ENCODE measurements around the gene IGSF8. TPM values are rescaled to one million over a fixed set of nuclear protein-coding genes. Genes with fewer than 3 reads are reported as not detected.

Gene IGSF8
- total RNA-seq, 2 donors from 2014 or later, result 53.6 to 60.2 TPM

DNA sequence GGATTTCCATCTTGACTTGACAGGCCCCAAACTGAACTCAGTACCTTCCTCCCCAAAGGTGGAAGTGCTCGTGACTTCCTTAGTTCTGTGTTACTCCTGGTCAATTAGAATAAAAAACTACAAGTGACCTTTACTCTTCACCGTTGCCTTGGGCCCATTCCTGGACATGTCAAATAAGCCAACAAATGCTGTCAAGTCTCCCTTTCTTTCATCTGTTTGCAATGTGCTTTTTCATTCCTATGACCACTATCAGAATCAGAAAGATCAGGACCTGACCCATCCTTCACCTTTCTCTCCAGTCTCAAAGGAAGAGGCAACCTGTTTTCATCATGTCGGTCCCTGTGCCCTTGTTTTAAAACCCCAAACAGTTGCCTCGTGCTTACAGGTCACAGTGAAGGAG, 23.6 kb downstream of the IGSF8 start:
- no peaks in the 10 kb centered on the region for H3K36me3 ChIP-seq
- DNase-seq, result no peak
- H3K27ac ChIP-seq, result no peak overlapping the region
- H3K9me3 ChIP-seq, result no peaks in the 10 kb centered on the region
- H3K4me1 ChIP-seq, result no peaks in the 10 kb centered on the region
- peaks cover 1% of the 10 kb centered on the region for H3K27me3 ChIP-seq
- H3K4me3 ChIP-seq, result no peak overlapping the region
- TF ChIP-seq, protein P1, sequence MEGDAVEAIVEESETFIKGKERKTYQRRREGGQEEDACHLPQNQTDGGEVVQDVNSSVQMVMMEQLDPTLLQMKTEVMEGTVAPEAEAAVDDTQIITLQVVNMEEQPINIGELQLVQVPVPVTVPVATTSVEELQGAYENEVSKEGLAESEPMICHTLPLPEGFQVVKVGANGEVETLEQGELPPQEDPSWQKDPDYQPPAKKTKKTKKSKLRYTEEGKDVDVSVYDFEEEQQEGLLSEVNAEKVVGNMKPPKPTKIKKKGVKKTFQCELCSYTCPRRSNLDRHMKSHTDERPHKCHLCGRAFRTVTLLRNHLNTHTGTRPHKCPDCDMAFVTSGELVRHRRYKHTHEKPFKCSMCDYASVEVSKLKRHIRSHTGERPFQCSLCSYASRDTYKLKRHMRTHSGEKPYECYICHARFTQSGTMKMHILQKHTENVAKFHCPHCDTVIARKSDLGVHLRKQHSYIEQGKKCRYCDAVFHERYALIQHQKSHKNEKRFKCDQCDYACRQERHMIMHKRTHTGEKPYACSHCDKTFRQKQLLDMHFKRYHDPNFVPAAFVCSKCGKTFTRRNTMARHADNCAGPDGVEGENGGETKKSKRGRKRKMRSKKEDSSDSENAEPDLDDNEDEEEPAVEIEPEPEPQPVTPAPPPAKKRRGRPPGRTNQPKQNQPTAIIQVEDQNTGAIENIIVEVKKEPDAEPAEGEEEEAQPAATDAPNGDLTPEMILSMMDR (IDR thresholded peaks at IDR 0.05), result no peak
- intact Hi-C loops (cut with DNase I), result no loop called here
- H3K9ac ChIP-seq (ENCODE audit: low read depth in 2 of 2, low read length in 2 of 2), result no peak overlapping the region

DNA sequence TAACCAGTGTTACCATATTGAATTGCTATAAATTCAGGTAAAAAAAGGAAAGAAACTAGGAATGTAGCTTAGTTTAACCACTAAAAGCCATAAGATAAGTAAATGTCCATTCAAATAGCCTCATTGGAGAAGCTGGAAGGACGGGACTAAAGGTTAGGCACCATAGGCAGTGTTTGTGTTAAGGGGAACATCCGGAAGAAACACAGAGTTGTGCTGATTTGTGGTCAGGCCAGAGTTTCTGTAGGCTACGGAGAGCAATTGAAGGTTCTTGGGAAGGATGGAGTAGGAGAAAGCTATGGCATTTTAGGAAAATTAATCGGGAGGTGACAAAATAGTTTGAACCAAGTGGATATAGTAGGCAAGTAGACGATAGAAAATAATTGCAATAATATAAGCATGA, 27.1 kb downstream of the IGSF8 start:
- no peak for DNase-seq
- no peak overlapping the region for H3K27ac ChIP-seq
- intact Hi-C loops (cut with DNase I), result no loop called here
- H3K9ac ChIP-seq (ENCODE audit: low read depth in 2 of 2, low read length in 2 of 2), result no peak overlapping the region
- H3K27me3 ChIP-seq, result peaks cover 5% of the 10 kb centered on the region
- TF ChIP-seq, protein P1 (IDR thresholded peaks at IDR 0.05), result no peak
- H3K9me3 ChIP-seq, result no peaks in the 10 kb centered on the region
- no peaks in the 10 kb centered on the region for H3K36me3 ChIP-seq
- H3K4me1 ChIP-seq, result no peaks in the 10 kb centered on the region
- H3K4me3 ChIP-seq, result no peak overlapping the region

GRCh38 chr1:160070243-160071163, 27.9 kb downstream of the IGSF8 start:
- peak; percentile 69 for DNase-seq
- no peaks in the 10 kb centered on the region for H3K9me3 ChIP-seq
- no peak overlapping the region for H3K27ac ChIP-seq
- H3K36me3 ChIP-seq, result no peaks in the 10 kb centered on the region
- TF ChIP-seq, protein P1 (IDR thresholded peaks at IDR 0.05), result no peak
- H3K4me1 ChIP-seq, result no peaks in the 10 kb centered on the region
- intact Hi-C loops (cut with DNase I), result no loop called here
- peak overlapping the region; percentile 44 for H3K4me3 ChIP-seq
- peaks cover 5% of the 10 kb centered on the region for H3K27me3 ChIP-seq
- peak overlapping the region; percentile 39 to 43 for H3K9ac ChIP-seq (ENCODE audit: low read depth in 2 of 2, low read length in 2 of 2)

GRCh38 chr1:160069460-160070231, 28.8 kb downstream of the IGSF8 start, which contains the start of gene KCNJ10:
TSS of gene KCNJ10 (minus strand) at chr1:160070160. CDS start at chr1:160042532, 27,628 bp downstream.
- Histone ChIP-seq H3K27me3 (peaks cover 5% of the 10 kb centered on the region), H3K9me3 (no peaks in the 10 kb centered on the region), H3K9ac (ENCODE audit: low read depth in 2 of 2, low read length in 2 of 2) (peak within 1 kb of the TSS; percentile 39 to 43), H3K27ac (no peak within 1 kb of the TSS), H3K4me1 (no peaks in the 10 kb centered on the region), H3K4me3 (peak within 1 kb of the TSS; percentile 44), H3K36me3 (no peaks in the 10 kb centered on the region)
- no peak for DNase-seq
- intact Hi-C loops (cut with DNase I), result no loop called here
- TF ChIP-seq, protein P1 (IDR thresholded peaks at IDR 0.05), result no peak

- Histone ChIP-seq H3K27me3 (peaks cover 5% of the 10 kb centered on the region), H3K36me3 (no peaks in the 10 kb centered on the region), H3K9ac (ENCODE audit: low read depth in 2 of 2, low read length in 2 of 2) (no peak overlapping the region), H3K4me1 (no peaks in the 10 kb centered on the region), H3K27ac (no peak overlapping the region), H3K4me3 (no peak overlapping the region), H3K9me3 (no peaks in the 10 kb centered on the region)
- intact Hi-C loops (cut with DNase I), result no loop called here
- TF ChIP-seq, protein P1 (IDR thresholded peaks at IDR 0.05), result no peak
- DNase-seq, result no peak
Observed at GRCh38 chr1:160068225-160068624, 30.2 kb downstream of the IGSF8 start.

Data from colonic mucosa (tissue), 4 donors.